Measurements from ENCODE around the gene AASS. TPM values are rescaled to one million over a fixed set of nuclear protein-coding genes. Genes with fewer than 3 reads are reported as not detected.

The AASS gene
- total RNA-seq, 1 experiment from 2014 or later = 0.91 TPM

- CTCF ChIA-PET = interaction anchor here (0.5 kb wide), 1 partner anchor 340 kb away, joined by 3 read pairs; no protein-coding TSS in a partner anchor
- no peaks in the 10 kb centered on the region for H3K9me2 ChIP-seq (replicated peaks; ENCODE audit: low read length)
- no TSS peak for BruUV-seq (replicated peaks)
These were observed 3.1 kb downstream of the AASS start for GRCh38 chr7:122140918-122141317.

GRCh38 chr7:122137251-122138077 lies 6.6 kb downstream of the AASS start:
- Histone ChIP-seq H3K36me3 (ENCODE audit: low read depth, low read length) (no peaks in the 10 kb centered on the region), H3K9me2 (replicated peaks; ENCODE audit: low read length) (no peaks in the 10 kb centered on the region), H3K4me3 (ENCODE audit: low read length) (peak overlapping the region; percentile 56), H3K9ac (ENCODE audit: low read length) (no peak overlapping the region), H3K4me1 (ENCODE audit: insufficient read depth, low read length) (no peaks in the 10 kb centered on the region), H4K20me1 (ENCODE audit: low read length) (no peaks in the 10 kb centered on the region), H3K9me3 (ENCODE audit: low read length) (no peaks in the 10 kb centered on the region), H3K4me2 (ENCODE audit: low read length) (peak overlapping the region; percentile 73), H3K27me3 (ENCODE audit: low read length) (no peaks in the 10 kb centered on the region), H3K27ac (ENCODE audit: low read length) (no peak overlapping the region), H2AFZ (ENCODE audit: low read length) (peak overlapping the region; percentile 47), H3K79me2 (ENCODE audit: low read length) (no peaks in the 10 kb centered on the region), H3F3A (ENCODE audit: low read length, unreplicated experiment) (no peaks in the 10 kb centered on the region)
- no TSS peak for BruUV-seq (replicated peaks)
- ChIA-PET POLR2A (ENCODE audit: unreplicated experiment) (no interaction called here), CTCF (interaction anchor here (0.6 kb wide), 1 partner anchor 15 kb away, joined by 3 read pairs; no protein-coding TSS in a partner anchor)
- ATAC-seq = no peak
- no peak for DNase-seq
- intact Hi-C loops (cut with micrococcal nuclease) = no loop called here
- TF ChIP-seq EZH2 (IDR thresholded peaks at IDR 0.05; ENCODE audit: low read length, unreplicated experiment) (no peak), EZH2phosphoT487 (IDR thresholded peaks at IDR 0.05; ENCODE audit: borderline replicate concordance, low read length) (no peak), CTCF (conservative IDR thresholded peaks at IDR 0.05; ENCODE audit: low read depth, low read length) (no peak)

More at GRCh38 chr7:122140918-122141317, 3.1 kb downstream of the AASS start:
- Histone ChIP-seq H3K9me3 (ENCODE audit: low read length) (no peaks in the 10 kb centered on the region), H3K4me2 (ENCODE audit: low read length) (no peak overlapping the region), H3F3A (ENCODE audit: low read length, unreplicated experiment) (no peaks in the 10 kb centered on the region), H3K4me1 (ENCODE audit: insufficient read depth, low read length) (peaks cover 4% of the 10 kb centered on the region; the same call in 1 of the 2 replicates), H3K27me3 (ENCODE audit: low read length) (peaks cover 11% of the 10 kb centered on the region), H3K79me2 (ENCODE audit: low read length) (no peaks in the 10 kb centered on the region), H3K4me3 (ENCODE audit: low read length) (no peak overlapping the region), H3K36me3 (ENCODE audit: low read depth, low read length) (no peaks in the 10 kb centered on the region), H4K20me1 (ENCODE audit: low read length) (no peaks in the 10 kb centered on the region), H3K27ac (ENCODE audit: low read length) (0 out of 2 replicates have a peak overlapping the region, but pooled peaks have one; percentile 1), H2AFZ (ENCODE audit: low read length) (no peak overlapping the region), H3K9ac (ENCODE audit: low read length) (no peak overlapping the region)
- POLR2A ChIA-PET (ENCODE audit: unreplicated experiment) = no interaction called here
- DNase-seq = no peak
- intact Hi-C loops (cut with micrococcal nuclease) = no loop called here
- ATAC-seq = no peak
- TF ChIP-seq EZH2 (IDR thresholded peaks at IDR 0.05; ENCODE audit: low read length, unreplicated experiment) = no peak
- TF ChIP-seq EZH2phosphoT487 (IDR thresholded peaks at IDR 0.05; ENCODE audit: borderline replicate concordance, low read length) = no peak
- no peak for TF ChIP-seq CTCF (conservative IDR thresholded peaks at IDR 0.05; ENCODE audit: low read depth, low read length)
